Neural progenitor cell (in vitro differentiated cells): ENCODE results near the gene ZDHHC12. TPM values are rescaled to one million over a fixed set of nuclear protein-coding genes. Genes with fewer than 3 reads are reported as not detected.

ENCODE experiments used
- DNase-seq: peaks from one replicate; pipeline ENCODE4 v3.0.0-alpha.2; 2016; ENCODE audit warnings: low spot score
- H2AFZ ChIP-seq: fragments of 200-600 bp; sonication (generic); replicated peaks from 2 replicates; pipeline ENCODE4 v1.6.1; 2016; ENCODE audit warnings: antibody characterized with exemption
- H3F3A ChIP-seq: fragments of 200-600 bp; sonication (generic); 2 replicates; pipeline ENCODE4 v1.6.1; 2016; ENCODE audit warnings: antibody characterized with exemption, low read depth
- H3K27ac ChIP-seq: fragments of 200-600 bp; sonication (generic); 2 replicates; pipeline ENCODE4 v1.5.1; 2016; ENCODE audit warnings: mild to moderate bottlenecking
- H3K27me3 ChIP-seq: fragments of 200-600 bp; sonication (generic); 2 replicates; pipeline ENCODE4 v1.6.1; 2016; ENCODE audit warnings: mild to moderate bottlenecking, moderate library complexity
- H3K36me3 ChIP-seq: fragments of 200-600 bp; sonication (generic); 2 replicates; pipeline ENCODE4 v1.5.1; 2016
- H3K4me1 ChIP-seq: fragments of 200-600 bp; sonication (generic); 2 replicates; pipeline ENCODE4 v1.6.1; 2016; ENCODE audit warnings: mixed run types
- H3K4me2 ChIP-seq: fragments of 200-600 bp; sonication (generic); 2 replicates; pipeline ENCODE4 v1.6.1; 2016
- H3K4me3 ChIP-seq: fragments of 200-600 bp; sonication (generic); 2 replicates; pipeline ENCODE4 v1.5.1; 2016
- H3K79me2 ChIP-seq: fragments of 200-600 bp; sonication (generic); 2 replicates; pipeline ENCODE4 v1.6.1; 2016; ENCODE audit warnings: low read depth
- H3K9ac ChIP-seq: fragments of 200-600 bp; sonication (generic); 2 replicates; pipeline ENCODE4 v1.6.1; 2016
- H3K9me3 ChIP-seq: fragments of 200-600 bp; sonication (generic); 2 replicates; pipeline ENCODE4 v1.5.1; 2016; ENCODE audit warnings: low read depth
- H4K20me1 ChIP-seq: fragments of 200-600 bp; sonication (generic); 2 replicates; pipeline ENCODE4 v1.6.1; 2016; ENCODE audit warnings: low read depth
- H3K27ac Mint-ChIP-seq: 3 replicates; pipeline ENCODE4 v1.8.0; 2021; ENCODE audit warnings: mixed read lengths
- H3K27me3 Mint-ChIP-seq: 2 replicates; pipeline ENCODE4 v1.8.0; 2022; ENCODE audit warnings: low read depth, mild to moderate bottlenecking, inconsistent platforms, moderate library complexity, mixed read lengths; ENCODE audit not compliant: insufficient read depth
- H3K36me3 Mint-ChIP-seq: 3 replicates; pipeline ENCODE4 v1.8.0; 2021; ENCODE audit warnings: mixed read lengths
- H3K4me1 Mint-ChIP-seq: 3 replicates; pipeline ENCODE4 v1.8.0; 2021; ENCODE audit warnings: mixed read lengths
- H3K4me3 Mint-ChIP-seq: 3 replicates; pipeline ENCODE4 v1.8.0; 2021; ENCODE audit warnings: mild to moderate bottlenecking, moderate library complexity, mixed read lengths
- H3K9me3 Mint-ChIP-seq: 3 replicates; pipeline ENCODE4 v1.8.0; 2020; ENCODE audit warnings: mixed read lengths
- CTCF ChIP-seq: fragments of 200-600 bp; sonication (generic); IDR thresholded peaks from 2 replicates; pipeline ENCODE4 v1.5.1; 2017; ENCODE audit warnings: antibody characterized with exemption, mild to moderate bottlenecking
- EZH2 ChIP-seq: fragments of 200-600 bp; sonication (generic); IDR thresholded peaks from 2 replicates; pipeline ENCODE4 v1.6.1; 2017; ENCODE audit warnings: antibody characterized with exemption, mild to moderate bottlenecking, moderate library complexity
- EZH2phosphoT487 ChIP-seq: fragments of 200-600 bp; sonication (generic); IDR thresholded peaks from 2 replicates; pipeline ENCODE4 v1.6.1; 2017; ENCODE audit warnings: antibody characterized with exemption
- total RNA-seq: library from RNA; depleted of rRNA; stranded (reverse); fragments of >200 nt; gene quantifications from 2 replicates; pipeline ENCODE4 v1.2.3, GENCODE V29; 2015; ENCODE audit warnings: low replicate concordance

ZDHHC12 gene
- total RNA-seq, 1 donor from 2014 or later = 16.8 TPM

- H4K20me1 ChIP-seq = peaks cover 4% of the 10 kb centered on the region
- peaks cover 4% of the 10 kb centered on the region for H3K27me3 Mint-ChIP-seq
- no peaks in the 10 kb centered on the region for H3K9me3 Mint-ChIP-seq
- H3K4me3 ChIP-seq = no peak overlapping the region
- H3K4me1 Mint-ChIP-seq = peaks cover 15% of the 10 kb centered on the region
- DNase-seq = no peak
- peaks cover 17% of the 10 kb centered on the region for H3F3A ChIP-seq
- no peak overlapping the region for H3K4me3 Mint-ChIP-seq
- H3K9me3 ChIP-seq = no peaks in the 10 kb centered on the region
- no peak overlapping the region for H3K9ac ChIP-seq
- no peak overlapping the region for H3K4me2 ChIP-seq
- peaks cover 8% of the 10 kb centered on the region for H3K27me3 ChIP-seq
- no peak overlapping the region for H2AFZ ChIP-seq
- TF ChIP-seq EZH2phosphoT487 (no peak), EZH2 (no peak), CTCF (no peak)
- H3K4me1 ChIP-seq = no peaks in the 10 kb centered on the region
- H3K36me3 ChIP-seq = no peaks in the 10 kb centered on the region
- peaks cover 6% of the 10 kb centered on the region for H3K36me3 Mint-ChIP-seq
- no peak overlapping the region for H3K27ac Mint-ChIP-seq
- no peak overlapping the region for H3K27ac ChIP-seq
- H3K79me2 ChIP-seq = no peaks in the 10 kb centered on the region
Observed at GRCh38 chr9:128706045-128706444, 17.9 kb downstream of the ZDHHC12 start.

- H3K4me3 Mint-ChIP-seq = no peak overlapping the region
- H3F3A ChIP-seq = peaks cover 22% of the 10 kb centered on the region
- DNase-seq = no peak
- TF ChIP-seq CTCF (no peak), EZH2phosphoT487 (no peak), EZH2 (no peak)
- no peak overlapping the region for H3K4me2 ChIP-seq
- H3K36me3 ChIP-seq = no peaks in the 10 kb centered on the region
- no peaks in the 10 kb centered on the region for H3K4me1 ChIP-seq
- no peaks in the 10 kb centered on the region for H3K9me3 Mint-ChIP-seq
- H3K9ac ChIP-seq = no peak overlapping the region
- H3K27me3 ChIP-seq = peaks cover 8% of the 10 kb centered on the region
- no peak overlapping the region for H2AFZ ChIP-seq
- peaks cover 4% of the 10 kb centered on the region for H4K20me1 ChIP-seq
- H3K27ac ChIP-seq = no peak overlapping the region
- H3K36me3 Mint-ChIP-seq = peaks cover 3% of the 10 kb centered on the region
- no peaks in the 10 kb centered on the region for H3K9me3 ChIP-seq
- no peak overlapping the region for H3K27ac Mint-ChIP-seq
- no peaks in the 10 kb centered on the region for H3K79me2 ChIP-seq
- H3K4me3 ChIP-seq = no peak overlapping the region
- peaks cover 15% of the 10 kb centered on the region for H3K4me1 Mint-ChIP-seq
- H3K27me3 Mint-ChIP-seq = peaks cover 4% of the 10 kb centered on the region
Observed at GRCh38 chr9:128705051-128705965, 18.6 kb downstream of the ZDHHC12 start.

GRCh38 chr9:128704356-128704670 lies 19.6 kb downstream of the ZDHHC12 start:
- Histone ChIP-seq H3K79me2 (no peaks in the 10 kb centered on the region), H2AFZ (no peak overlapping the region), H3K4me2 (no peak overlapping the region), H4K20me1 (peaks cover 4% of the 10 kb centered on the region), H3K4me1 (no peaks in the 10 kb centered on the region), H3K36me3 (no peaks in the 10 kb centered on the region), H3K9ac (no peak overlapping the region), H3F3A (peaks cover 27% of the 10 kb centered on the region), H3K27me3 (peaks cover 8% of the 10 kb centered on the region), H3K9me3 (no peaks in the 10 kb centered on the region), H3K27ac (no peak overlapping the region), H3K4me3 (no peak overlapping the region)
- DNase-seq = no peak
- Mint-ChIP-seq H3K9me3 (no peaks in the 10 kb centered on the region), H3K36me3 (no peaks in the 10 kb centered on the region), H3K27me3 (peaks cover 4% of the 10 kb centered on the region), H3K4me1 (peaks cover 15% of the 10 kb centered on the region), H3K27ac (no peak overlapping the region), H3K4me3 (peak overlapping the region; percentile 91)
- no peak for TF ChIP-seq EZH2phosphoT487
- TF ChIP-seq CTCF = no peak
- TF ChIP-seq EZH2 = no peak
